HL-60 (cell line): ENCODE data around the gene PCP2.

Experiments
- DNase-seq, 2 experiments: peaks; one replicate each; pipeline ENCODE4 v3.0.0-alpha.2; 2010 to 2020; ENCODE audit warnings: low read depth in 1 of 2, low spot score in 1 of 2
- H3K27ac ChIP-seq: fragments of 250-450 bp; sonication (Bioruptor Pico); replicated peaks from 2 replicates; pipeline ENCODE4 v1.5.1; 2020; ENCODE audit warnings: mild to moderate bottlenecking, moderate library complexity
- H3K27me3 ChIP-seq: fragments of 250-450 bp; sonication (Bioruptor Pico); 2 replicates; pipeline ENCODE4 v1.5.1; 2021; ENCODE audit warnings: mild to moderate bottlenecking, moderate library complexity; ENCODE audit not compliant: insufficient read depth, poor library complexity, severe bottlenecking
- H3K4me3 ChIP-seq: replicated peaks from 2 replicates; pipeline ENCODE4 v1.5.1; 2011; ENCODE audit warnings: mild to moderate bottlenecking, control low read depth, low read length; ENCODE audit not compliant: insufficient read depth
- CTCF ChIP-seq: IDR thresholded peaks from one replicate; pipeline ENCODE4 v1.5.1; 2011; ENCODE audit warnings: low read length, control low read depth, inconsistent platforms; ENCODE audit not compliant: insufficient read depth
- GABPA ChIP-seq: IDR thresholded peaks from 2 replicates; pipeline ENCODE4 v1.6.1; 2012; ENCODE audit warnings: low read depth
- POLR2AphosphoS5 ChIP-seq: IDR thresholded peaks from 2 replicates; pipeline ENCODE4 v1.6.1; 2012; ENCODE audit warnings: low read depth
- REST ChIP-seq: IDR thresholded peaks from 2 replicates; pipeline ENCODE4 v1.6.1; 2012; ENCODE audit warnings: low read depth; ENCODE audit not compliant: insufficient replicate concordance
- SPI1 ChIP-seq: IDR thresholded peaks from 2 replicates; pipeline ENCODE4 v1.6.1; 2012; ENCODE audit warnings: low read depth, mild to moderate bottlenecking, borderline replicate concordance

The PCP2 gene

GRCh38 chr19:7635670-7636069, 2.2 kb upstream of the PCP2 start:
- no peak for DNase-seq
- no peak overlapping the region for H3K4me3 ChIP-seq

GRCh38 chr19:7632340-7633203, 947 bp downstream of the PCP2 start:
- no peak overlapping the region for H3K4me3 ChIP-seq
- DNase-seq = no peak

More at GRCh38 chr19:7635670-7636069, 2.2 kb upstream of the PCP2 start:
- Histone ChIP-seq H3K27me3 (no peaks in the 10 kb centered on the region), H3K27ac (no peak overlapping the region)
- TF ChIP-seq SPI1 = no peak
- TF ChIP-seq REST = no peak
- no peak for TF ChIP-seq CTCF
- no peak for TF ChIP-seq POLR2AphosphoS5
- no peak for TF ChIP-seq GABPA

More at GRCh38 chr19:7632340-7633203, 947 bp downstream of the PCP2 start:
- no peaks in the 10 kb centered on the region for H3K27me3 ChIP-seq
- no peak overlapping the region for H3K27ac ChIP-seq
- TF ChIP-seq REST (no peak), POLR2AphosphoS5 (no peak), CTCF (no peak), GABPA (no peak), SPI1 (no peak)
